ENCODE results near the gene SPC24. TPM values are rescaled to one million over a fixed set of nuclear protein-coding genes. Genes with fewer than 3 reads are reported as not detected.

The SPC24 gene
- total RNA-seq, 4 donors from 2014 or later: 2.6 to 47.4 TPM; not detected in 2

DNA sequence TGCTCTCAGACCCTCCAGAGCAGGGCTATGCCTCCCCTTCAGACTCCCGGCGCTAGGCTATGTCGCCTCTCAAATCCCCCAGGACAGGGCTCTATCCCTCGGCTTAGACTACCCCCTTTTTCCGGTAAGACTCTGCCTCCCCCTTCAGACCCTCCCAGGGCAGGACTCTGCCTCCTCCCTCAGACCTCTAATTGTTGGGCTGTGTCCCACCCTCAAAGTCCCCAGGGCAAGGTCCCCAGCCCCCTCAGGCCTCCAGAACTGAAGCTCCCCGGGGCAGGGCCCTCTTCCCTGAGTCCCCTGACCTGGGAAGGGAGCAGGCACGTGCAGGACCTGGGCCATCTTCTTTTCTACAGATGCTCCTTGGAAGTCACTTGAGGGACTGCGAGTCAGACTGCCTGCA, 38.6 kb upstream of the SPC24 start:
- DNase-seq: no peak
- Histone ChIP-seq H3K9me3 (no peaks in the 10 kb centered on the region), H3K27me3 (no peaks in the 10 kb centered on the region), H3K36me3 (peaks cover 0 to 6% (median 0%) of the 10 kb centered on the region in 4 donors), H3K4me3 (peak overlapping the region in 3 of 4 donors; percentile 53 to 82 (median 61)), H3K4me1 (peaks cover 11 to 72% (median 42%) of the 10 kb centered on the region in 4 donors), H3K27ac (peak overlapping the region; percentile 90 to 96 (median 94))
- 75% methylated on average over 8 of the region's 8 CpGs; no CpG with 5 or more reads in 1 of the 2 donors for WGBS, 2 donors (ENCODE audit: low coverage in 1 of 2)
- intact Hi-C loops (cut with DNase I; ENCODE audit: low total_unique reads): no loop called here
- TF ChIP-seq POLR2AphosphoS5 (IDR thresholded peaks at IDR 0.05) (no peak), EP300 (IDR thresholded peaks at IDR 0.05; ENCODE audit: low read depth) (no peak), POLR2A (IDR thresholded peaks at IDR 0.05) (no peak)
- TF ChIP-seq, protein P1, sequence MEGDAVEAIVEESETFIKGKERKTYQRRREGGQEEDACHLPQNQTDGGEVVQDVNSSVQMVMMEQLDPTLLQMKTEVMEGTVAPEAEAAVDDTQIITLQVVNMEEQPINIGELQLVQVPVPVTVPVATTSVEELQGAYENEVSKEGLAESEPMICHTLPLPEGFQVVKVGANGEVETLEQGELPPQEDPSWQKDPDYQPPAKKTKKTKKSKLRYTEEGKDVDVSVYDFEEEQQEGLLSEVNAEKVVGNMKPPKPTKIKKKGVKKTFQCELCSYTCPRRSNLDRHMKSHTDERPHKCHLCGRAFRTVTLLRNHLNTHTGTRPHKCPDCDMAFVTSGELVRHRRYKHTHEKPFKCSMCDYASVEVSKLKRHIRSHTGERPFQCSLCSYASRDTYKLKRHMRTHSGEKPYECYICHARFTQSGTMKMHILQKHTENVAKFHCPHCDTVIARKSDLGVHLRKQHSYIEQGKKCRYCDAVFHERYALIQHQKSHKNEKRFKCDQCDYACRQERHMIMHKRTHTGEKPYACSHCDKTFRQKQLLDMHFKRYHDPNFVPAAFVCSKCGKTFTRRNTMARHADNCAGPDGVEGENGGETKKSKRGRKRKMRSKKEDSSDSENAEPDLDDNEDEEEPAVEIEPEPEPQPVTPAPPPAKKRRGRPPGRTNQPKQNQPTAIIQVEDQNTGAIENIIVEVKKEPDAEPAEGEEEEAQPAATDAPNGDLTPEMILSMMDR (IDR thresholded peaks at IDR 0.05): no peak
- in situ Hi-C loops (cut with MboI; ENCODE audit: low pct_ligation_motif_present in 1 of 4, low pct_unique_long_range_greater_than_20kb in 1 of 4, low sequenced_read_pairs in 3 of 4): no loop called here

DNA sequence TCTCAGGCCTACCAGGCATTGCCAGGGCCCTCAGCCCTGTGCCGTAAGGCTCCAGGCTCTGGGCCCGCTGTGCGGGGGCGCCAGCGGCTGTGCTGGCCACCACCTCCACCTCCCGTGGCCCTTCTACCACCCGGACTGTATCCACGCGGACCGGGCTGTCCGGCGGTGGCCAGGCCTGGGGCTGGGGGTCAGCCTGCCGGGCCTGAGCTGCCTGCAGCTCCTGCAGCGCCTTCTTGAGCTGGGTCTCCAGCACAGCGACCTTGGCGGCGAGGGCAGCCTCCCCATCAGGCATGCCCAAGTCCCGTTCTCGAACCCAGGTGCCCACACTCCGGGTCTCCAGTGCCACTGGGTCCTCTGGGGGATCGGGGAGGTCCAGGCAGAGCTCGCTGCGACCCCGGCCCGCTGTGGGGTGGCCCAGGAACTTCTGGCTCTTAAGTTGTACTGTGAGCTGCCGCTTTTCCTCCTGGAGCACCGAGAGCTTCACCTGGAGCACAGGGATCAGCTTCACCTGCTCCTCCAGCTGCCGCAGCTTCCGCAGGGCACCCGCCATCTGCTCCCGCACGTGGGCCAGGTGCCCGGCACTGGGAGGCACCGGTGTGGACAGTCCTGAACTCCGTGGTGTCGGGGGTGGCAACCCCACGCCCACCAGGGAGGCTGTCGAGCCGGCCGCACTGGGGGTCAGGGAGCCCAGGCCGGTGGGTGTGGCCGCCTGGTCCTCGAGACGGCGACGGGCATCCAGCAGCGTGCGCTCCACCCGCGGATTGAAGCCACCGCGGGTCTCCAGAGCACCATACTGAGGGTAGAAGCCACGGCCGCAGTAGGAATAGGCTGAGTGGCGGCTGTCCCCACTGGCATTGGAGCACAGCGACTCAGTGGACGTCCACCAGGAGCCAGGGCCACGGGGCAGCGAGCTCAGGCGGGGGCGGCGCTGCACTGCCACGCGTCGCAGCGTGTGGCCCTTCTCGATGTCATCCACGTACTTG, 37.7 kb upstream of the SPC24 start:
- TF ChIP-seq POLR2A (IDR thresholded peaks at IDR 0.05) (no peak), POLR2AphosphoS5 (IDR thresholded peaks at IDR 0.05) (no peak), EP300 (IDR thresholded peaks at IDR 0.05; ENCODE audit: low read depth) (no peak)
- Histone ChIP-seq H3K27me3 (no peaks in the 10 kb centered on the region), H3K36me3 (peaks cover 0 to 6% (median 0%) of the 10 kb centered on the region in 4 donors), H3K4me3 (peak overlapping the region in 2 of 4 donors; percentile 61 to 82), H3K27ac (peak overlapping the region; percentile 90 to 96 (median 94)), H3K4me1 (peaks cover 20 to 76% (median 45%) of the 10 kb centered on the region in 4 donors), H3K9me3 (no peaks in the 10 kb centered on the region)
- in situ Hi-C loops (cut with MboI; ENCODE audit: low pct_ligation_motif_present in 1 of 4, low pct_unique_long_range_greater_than_20kb in 1 of 4, low sequenced_read_pairs in 3 of 4): no loop called here
- intact Hi-C loops (cut with DNase I; ENCODE audit: low total_unique reads): no loop called here
- WGBS, 2 donors (ENCODE audit: low coverage in 1 of 2): 88% methylated on average over 49 of the region's 68 CpGs; no CpG with 5 or more reads in 1 of the 2 donors
- DNase-seq: no peak

DNA sequence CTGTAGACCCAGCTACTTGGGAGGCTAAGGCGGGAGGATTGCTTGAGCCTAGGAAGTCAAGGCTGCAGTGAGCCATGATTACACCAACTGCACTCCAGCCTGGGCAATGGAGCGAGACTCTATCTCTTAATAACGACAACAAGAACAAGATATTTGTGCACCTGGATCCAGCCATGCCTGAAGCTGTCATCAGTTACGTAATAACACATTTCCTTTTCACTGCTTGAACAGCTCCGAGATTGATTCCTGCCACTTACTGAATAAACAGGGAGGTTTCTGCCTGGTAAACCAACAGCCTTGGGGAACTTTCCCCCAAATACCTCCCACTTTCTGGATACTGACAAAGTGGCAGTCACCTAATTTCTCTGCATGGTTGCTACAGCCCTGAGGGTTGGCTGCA, 36.4 kb upstream of the SPC24 start:
- Histone ChIP-seq H3K4me1 (peaks cover 29 to 77% (median 42%) of the 10 kb centered on the region in 4 donors), H3K4me3 (no peak overlapping the region), H3K27me3 (no peaks in the 10 kb centered on the region), H3K36me3 (peaks cover 0 to 6% (median 0%) of the 10 kb centered on the region in 4 donors), H3K27ac (peak overlapping the region; percentile 47 to 96 (median 94)), H3K9me3 (no peaks in the 10 kb centered on the region)
- intact Hi-C loops (cut with DNase I; ENCODE audit: low total_unique reads) (no loop called here), in situ Hi-C loops (cut with MboI; ENCODE audit: low pct_ligation_motif_present in 1 of 4, low pct_unique_long_range_greater_than_20kb in 1 of 4, low sequenced_read_pairs in 3 of 4) (no loop called here)
- no peak for DNase-seq
- 69 to 72% methylated on average over 4 to 5 of the region's 5 CpGs for WGBS, 2 donors (ENCODE audit: low coverage in 1 of 2)
- TF ChIP-seq, protein P1 (IDR thresholded peaks at IDR 0.05): no peak
- no peak for TF ChIP-seq POLR2AphosphoS5 (IDR thresholded peaks at IDR 0.05)
- TF ChIP-seq EP300 (IDR thresholded peaks at IDR 0.05; ENCODE audit: low read depth): no peak
- no peak for TF ChIP-seq POLR2A (IDR thresholded peaks at IDR 0.05)

DNA sequence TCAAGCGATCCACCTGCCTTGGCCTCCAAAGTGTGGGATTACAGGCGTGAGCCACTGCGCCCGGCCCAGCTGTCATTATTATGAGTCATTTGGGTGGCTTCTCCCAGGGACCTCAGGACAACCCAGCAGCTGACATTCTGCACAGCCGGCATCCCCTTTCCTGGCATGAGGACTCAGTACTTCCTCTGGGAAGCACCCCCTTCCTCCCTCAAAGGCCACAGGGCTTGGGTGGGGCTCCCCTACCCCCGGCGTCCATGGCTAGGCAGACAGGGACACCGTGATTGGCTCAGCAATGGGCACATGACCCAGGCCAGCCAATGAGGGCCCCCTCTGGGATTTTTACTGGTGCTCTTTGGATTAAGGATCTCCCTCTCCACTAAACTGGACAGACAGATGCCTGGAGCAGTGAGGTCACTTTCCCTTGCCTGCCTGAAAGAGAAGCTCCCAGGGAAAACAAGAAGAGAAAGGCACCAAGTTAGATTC, 35.7 kb upstream of the SPC24 start:
- WGBS, 2 donors (ENCODE audit: low coverage in 1 of 2): 39% methylated on average over 8 of the region's 8 CpGs; no CpG with 5 or more reads in 1 of the 2 donors

More for the DNA sequence above, 35.7 kb upstream of the SPC24 start:
- peak in 1 of 3 donors; percentile 37 for TF ChIP-seq POLR2AphosphoS5 (IDR thresholded peaks at IDR 0.05)
- TF ChIP-seq, protein P1 (IDR thresholded peaks at IDR 0.05): no peak
- TF ChIP-seq POLR2A (IDR thresholded peaks at IDR 0.05): no peak
- peak overlapping the region; percentile 47 to 96 (median 94) for H3K27ac ChIP-seq
- H3K27me3 ChIP-seq: no peaks in the 10 kb centered on the region
- peaks cover 0 to 6% (median 0%) of the 10 kb centered on the region in 4 donors for H3K36me3 ChIP-seq
- peak; percentile 50 for DNase-seq
- in situ Hi-C loops (cut with MboI; ENCODE audit: low pct_ligation_motif_present in 1 of 4, low pct_unique_long_range_greater_than_20kb in 1 of 4, low sequenced_read_pairs in 3 of 4) (no loop called here), intact Hi-C loops (cut with DNase I; ENCODE audit: low total_unique reads) (no loop called here)
- H3K4me1 ChIP-seq: peaks cover 30 to 72% (median 39%) of the 10 kb centered on the region in 4 donors
- no peak overlapping the region for H3K4me3 ChIP-seq
- no peaks in the 10 kb centered on the region for H3K9me3 ChIP-seq

Measured in transverse colon (tissue), 4 donors.